HEK293 (cell line): ENCODE data around the gene ATE1.

Experiments used
- CTCF ChIA-PET: fragments of 350-600 bp; formaldehyde crosslinking; extraction: SDS; loops from one replicate; lab custom pipeline; 2021; ENCODE audit warnings: antibody characterized with exemption; lab: Yijun Ruan, JAX
- POLR2A ChIA-PET: fragments of 300-600 bp; formaldehyde crosslinking; extraction: SDS; loops from one replicate; lab custom pipeline; 2020; ENCODE audit warnings: antibody characterized with exemption, inconsistent platforms; lab: Yijun Ruan, JAX
- H3K27ac ChIP-seq: fragments of 200-500 bp; sonication (Bioruptor generic); 2 replicates; pipeline ENCODE4 v1.5.1; 2014; ENCODE audit warnings: low read depth, low read length, control low read depth, inconsistent platforms; ENCODE audit errors: extremely low read depth
- H3K36me3 ChIP-seq, 2 experiments: fragments of 200-500 bp in 1 of 2; sonication (Bioruptor generic) in 1 of 2; 1 replicate in 1 of 2; 2 replicates in 1 of 2; pipeline ENCODE4 v1.5.1; 2014 to 2017; ENCODE audit warnings: inconsistent platforms in 2 of 2, low read length in 2 of 2; ENCODE audit not compliant: control insufficient read depth in 2 of 2, insufficient read depth in 1 of 2
- H3K4me1 ChIP-seq: fragments of 200-500 bp; sonication (Bioruptor generic); 2 replicates; pipeline ENCODE4 v1.5.1; 2014; ENCODE audit warnings: mild to moderate bottlenecking, low read length, inconsistent platforms; ENCODE audit not compliant: control insufficient read depth, insufficient read depth
- H3K4me3 ChIP-seq: 2 replicates; pipeline ENCODE4 v1.5.1; 2011; ENCODE audit warnings: low read depth, mild to moderate bottlenecking, control low read depth, low read length, moderate library complexity
- H3K9me3 ChIP-seq: fragments of 200-500 bp; sonication (Bioruptor generic); 2 replicates; pipeline ENCODE4 v1.5.1; 2014; ENCODE audit warnings: low read depth, low read length, inconsistent platforms; ENCODE audit not compliant: control insufficient read depth, insufficient read depth
- EGR2 ChIP-seq: fragments of 450-650 bp; formaldehyde crosslinking; IDR thresholded peaks from 2 replicates; pipeline ENCODE4 v1.5.1; 2016; ENCODE audit warnings: low read depth, missing biosample characterization, missing genetic modification characterization
- GFI1B ChIP-seq: fragments of 450-650 bp; formaldehyde crosslinking; IDR thresholded peaks from 2 replicates; pipeline ENCODE4 v1.5.1; 2016; ENCODE audit warnings: missing biosample characterization, missing genetic modification characterization
- PRDM10 ChIP-seq: fragments of 450-650 bp; formaldehyde crosslinking; IDR thresholded peaks from 2 replicates; pipeline ENCODE4 v1.5.1; 2016; ENCODE audit warnings: missing biosample characterization, missing genetic modification characterization
- SP3 ChIP-seq: fragments of 450-650 bp; formaldehyde crosslinking; IDR thresholded peaks from 2 replicates; pipeline ENCODE4 v1.5.1; 2016; ENCODE audit warnings: missing biosample characterization, missing genetic modification characterization
- SP7 ChIP-seq: fragments of 450-650 bp; formaldehyde crosslinking; IDR thresholded peaks from 2 replicates; pipeline ENCODE4 v1.5.1; 2016; ENCODE audit warnings: missing biosample characterization, missing genetic modification characterization
- TSHZ1 ChIP-seq: fragments of 450-650 bp; formaldehyde crosslinking; IDR thresholded peaks from 2 replicates; pipeline ENCODE4 v1.5.1; 2016; ENCODE audit warnings: missing biosample characterization, missing genetic modification characterization, borderline replicate concordance
- ZBTB49 ChIP-seq: fragments of 450-650 bp; formaldehyde crosslinking; IDR thresholded peaks from 2 replicates; pipeline ENCODE4 v1.5.1; 2016; ENCODE audit warnings: missing biosample characterization, missing genetic modification characterization, low read depth
- ZNF121 ChIP-seq: fragments of 450-650 bp; formaldehyde crosslinking; IDR thresholded peaks from 2 replicates; pipeline ENCODE4 v1.5.1; 2016; ENCODE audit warnings: missing biosample characterization, missing genetic modification characterization
- ZNF169 ChIP-seq: fragments of 450-650 bp; formaldehyde crosslinking; IDR thresholded peaks from 2 replicates; pipeline ENCODE4 v1.5.1; 2016; ENCODE audit warnings: missing biosample characterization, missing genetic modification characterization
- ZNF175 ChIP-seq: fragments of 450-650 bp; formaldehyde crosslinking; IDR thresholded peaks from 2 replicates; pipeline ENCODE4 v1.5.1; 2016; ENCODE audit warnings: missing biosample characterization, missing genetic modification characterization
- ZNF423 ChIP-seq: fragments of 450-650 bp; formaldehyde crosslinking; IDR thresholded peaks from 2 replicates; pipeline ENCODE4 v1.5.1; 2016; ENCODE audit warnings: missing biosample characterization, missing genetic modification characterization
- ZNF600 ChIP-seq: fragments of 450-650 bp; formaldehyde crosslinking; IDR thresholded peaks from 2 replicates; pipeline ENCODE4 v1.5.1; 2016; ENCODE audit warnings: missing biosample characterization, missing genetic modification characterization
- ZNF692 ChIP-seq: fragments of 450-650 bp; formaldehyde crosslinking; IDR thresholded peaks from 2 replicates; pipeline ENCODE4 v1.5.1; 2016; ENCODE audit warnings: missing biosample characterization, missing genetic modification characterization
- ZNF747 ChIP-seq: fragments of 450-650 bp; formaldehyde crosslinking; IDR thresholded peaks from 2 replicates; pipeline ENCODE4 v1.5.1; 2016; ENCODE audit warnings: missing biosample characterization, missing genetic modification characterization
- ZNF777 ChIP-seq: fragments of 450-650 bp; formaldehyde crosslinking; IDR thresholded peaks from 2 replicates; pipeline ENCODE4 v1.5.1; 2017; ENCODE audit warnings: missing biosample characterization, missing genetic modification characterization, borderline replicate concordance
- ZSCAN5A ChIP-seq: fragments of 450-650 bp; formaldehyde crosslinking; IDR thresholded peaks from 2 replicates; pipeline ENCODE4 v1.5.1; 2016; ENCODE audit warnings: missing biosample characterization, missing genetic modification characterization

Gene ATE1

GRCh38 chr10:121947343-121948330, 19.8 kb upstream of the ATE1 start:
- ChIA-PET CTCF (interaction anchor here (0.6 to 1.0 kb wide), 4 partner anchors 8 to 239 kb away, joined by 3 to 4 read pairs (median 3); no protein-coding TSS in a partner anchor), POLR2A (no interaction called here)
- Histone ChIP-seq H3K4me1 (no peaks in the 10 kb centered on the region), H3K4me3 (no peak overlapping the region), H3K9me3 (no peaks in the 10 kb centered on the region), H3K27ac (no peak overlapping the region)
- TF ChIP-seq ZNF169: no peak
- TF ChIP-seq GFI1B: no peak
- TF ChIP-seq ZSCAN5A: no peak
- no peak for TF ChIP-seq TSHZ1 (tag by site-specific recombination)
- TF ChIP-seq ZNF747 (tag by site-specific recombination): no peak
- TF ChIP-seq ZNF175 (tag by site-specific recombination): no peak
- no peak for TF ChIP-seq ZBTB49 (tag by site-specific recombination)
- no peak for TF ChIP-seq ZNF777
- TF ChIP-seq, all 188 proteins: peak for 0
- no peaks in the 10 kb centered on the region for H3K36me3 ChIP-seq

GRCh38 chr10:121942749-121943416, 15.1 kb upstream of the ATE1 start:
- TF ChIP-seq SP7: 0 out of 2 replicates have a peak, but pooled peaks have one; percentile 22
- TF ChIP-seq ZNF423: no peak
- TF ChIP-seq ZNF600 (tag by site-specific recombination): 0 out of 2 replicates have a peak, but pooled peaks have one; percentile 29
- TF ChIP-seq PRDM10 (tag by site-specific recombination): peak; percentile 60; the same call in 1 of the 2 replicates
- TF ChIP-seq ZNF121 (tag by site-specific recombination): no peak
- TF ChIP-seq ZNF692 (tag by site-specific recombination): 0 out of 2 replicates have a peak, but pooled peaks have one; percentile 43
- 0 out of 2 replicates have a peak, but pooled peaks have one; percentile 9 for TF ChIP-seq EGR2 (tag by site-specific recombination)
- 0 out of 2 replicates have a peak, but pooled peaks have one; percentile 13 for TF ChIP-seq SP3 (tag by site-specific recombination)
- H3K36me3 ChIP-seq: no peaks in the 10 kb centered on the region
- H3K27ac ChIP-seq: no peak overlapping the region
- no peaks in the 10 kb centered on the region for H3K4me1 ChIP-seq
- no peaks in the 10 kb centered on the region for H3K9me3 ChIP-seq
- no peak overlapping the region for H3K4me3 ChIP-seq
- ChIA-PET POLR2A (no interaction called here), CTCF (no interaction called here)
